ENCODE measurements around the gene CEP164.

GRCh38 chr11:117302228-117302627 is 25.4 kb upstream of the CEP164 start:
- TF ChIP-seq EZH2 (IDR thresholded peaks at IDR 0.05; ENCODE audit: low read length, unreplicated experiment) (no peak), CTCF (conservative IDR thresholded peaks at IDR 0.05; ENCODE audit: low read depth, low read length) (no peak), EZH2phosphoT487 (IDR thresholded peaks at IDR 0.05; ENCODE audit: borderline replicate concordance, low read length) (no peak)

Measured in PC-3 (cell line).